Sigmoid colon (tissue), 4 donors: ENCODE measurements around the gene MED13L.

Source experiments
- CTCF ChIP-seq, 4 experiments: fragments of 450-650 bp in 3 of 4; fragments of 200-600 bp in 1 of 4; IDR thresholded peaks; one replicate each; pipeline ENCODE4 v1.5.1; 2016 to 2019; ENCODE audit warnings: antibody characterized with exemption in 4 of 4, mild to moderate bottlenecking in 3 of 4, moderate library complexity in 2 of 4
- EP300 ChIP-seq, 4 donors: sonication (generic); formaldehyde crosslinking; IDR thresholded peaks; one replicate each; pipeline ENCODE4 v1.6.1; 2017; ENCODE audit warnings: antibody characterized with exemption in 4 of 4

- no peak for TF ChIP-seq EP300 (IDR thresholded peaks at IDR 0.05)
- no peak for TF ChIP-seq CTCF (IDR thresholded peaks at IDR 0.05)
These were observed 72.7 kb downstream of the MED13L start for GRCh38 chr12:116204785-116205184.
